Measurements from ENCODE around the gene MACROD2.

MACROD2 gene

DNA sequence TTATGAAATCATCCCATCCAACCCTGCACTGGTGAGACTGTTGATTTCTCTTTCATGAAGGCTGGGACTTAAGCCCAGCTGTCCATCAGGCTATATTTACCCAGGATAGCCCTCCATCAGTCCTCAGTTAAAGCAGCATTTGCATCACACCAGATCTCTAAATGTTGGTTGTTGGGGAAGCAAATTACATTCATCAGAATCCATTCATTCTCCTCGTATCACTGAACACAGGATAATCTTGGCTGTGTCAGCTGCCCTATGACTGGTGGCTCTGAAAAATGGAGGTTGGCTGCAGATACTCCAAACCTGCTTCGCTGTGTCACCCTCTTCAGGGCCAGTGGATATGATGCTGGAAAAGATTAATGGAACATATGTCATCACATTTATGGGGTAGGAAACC lies 1859.6 kb downstream of the MACROD2 start:
- DNase-seq (ENCODE audit: low spot score) (no peak), FAIRE-seq (no peak)

DNA sequence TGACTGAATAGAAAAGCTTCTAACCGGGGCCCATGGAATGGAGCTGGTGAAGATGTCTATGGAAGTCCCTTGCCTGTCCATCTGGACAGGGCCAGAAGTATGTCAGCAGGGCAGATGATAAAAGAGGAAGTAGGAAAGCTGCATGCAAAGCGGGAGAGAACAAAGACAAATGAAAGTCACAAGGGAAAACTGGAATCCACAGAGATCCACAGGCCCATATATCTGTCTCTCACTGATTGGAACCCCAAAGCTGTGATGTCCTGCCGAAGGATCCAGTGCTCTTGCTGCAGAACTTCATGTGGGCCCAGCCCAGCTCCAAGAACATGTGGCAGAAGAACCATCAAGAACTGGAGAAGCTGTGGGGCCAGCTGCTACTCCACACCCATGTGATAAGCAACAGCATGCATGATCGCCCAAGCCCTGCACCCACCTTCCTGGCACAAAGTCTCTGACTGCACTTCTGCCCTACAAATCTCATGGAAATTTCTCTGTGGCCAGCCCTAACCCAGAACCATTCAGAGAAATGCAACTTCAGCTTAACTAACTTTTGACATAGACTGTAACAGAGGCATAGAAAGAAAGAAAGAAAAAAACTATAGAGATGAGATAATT lies 1862.0 kb downstream of the MACROD2 start:
- FAIRE-seq (no peak), DNase-seq (ENCODE audit: low spot score) (no peak)

DNA sequence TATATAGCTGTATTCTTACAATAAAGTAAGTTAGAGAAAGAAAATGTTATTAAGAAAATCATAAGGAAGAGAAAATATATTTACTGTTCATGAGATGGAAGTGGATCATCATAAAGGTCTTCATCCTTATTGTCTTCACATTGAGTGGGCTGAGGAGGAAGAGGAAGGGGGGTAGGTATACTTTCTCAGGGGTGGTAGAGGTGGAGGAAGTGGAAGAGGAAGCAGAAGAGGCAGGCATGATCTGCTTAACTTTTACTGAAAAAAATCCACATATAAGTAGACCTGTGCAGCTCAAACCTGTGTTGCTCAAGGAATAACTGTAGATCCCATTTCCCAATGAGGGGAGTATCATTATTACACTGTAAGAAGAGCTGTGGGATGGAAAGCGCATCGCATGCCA lies 1863.7 kb downstream of the MACROD2 start:
- DNase-seq (ENCODE audit: low spot score) (no peak), FAIRE-seq (no peak)

DNA sequence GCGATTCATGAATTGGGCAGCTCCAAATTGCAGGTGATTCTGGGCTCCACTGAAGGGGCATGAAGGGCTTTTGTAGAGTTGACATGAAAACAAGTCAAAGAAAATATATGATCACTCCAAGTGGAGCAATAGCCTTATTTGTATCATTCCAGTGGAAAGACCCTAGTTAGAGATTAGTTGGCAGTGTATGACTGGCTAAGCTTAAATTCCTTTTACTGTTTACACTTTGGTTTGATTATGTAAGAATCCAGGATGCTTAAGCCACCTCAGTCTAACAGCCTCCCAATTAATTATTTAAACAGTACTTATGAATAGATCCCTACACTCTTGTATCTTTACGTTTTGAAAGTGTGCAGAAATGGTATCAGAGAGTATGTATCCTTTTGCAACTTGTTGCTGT lies 1865.5 kb downstream of the MACROD2 start:
- FAIRE-seq (no peak), DNase-seq (ENCODE audit: low spot score) (no peak)

DNA sequence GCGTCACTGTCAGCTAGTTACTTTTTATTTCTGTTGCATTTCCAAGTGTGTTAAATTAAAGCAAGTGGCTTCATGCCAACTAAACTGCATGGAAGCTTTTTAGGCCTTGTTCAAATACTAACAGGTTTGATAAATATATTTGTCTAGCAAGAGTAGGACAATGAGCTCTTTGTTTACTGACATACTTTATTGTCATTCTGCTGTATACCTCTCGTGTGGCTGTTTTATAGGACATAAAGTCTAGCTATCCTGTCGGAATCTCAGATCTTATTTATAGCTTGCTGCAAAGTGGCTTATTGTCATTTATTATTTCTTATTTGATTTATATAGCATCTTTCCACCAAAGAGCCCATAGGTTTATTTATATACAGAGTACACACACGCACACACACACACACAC lies 1866.9 kb downstream of the MACROD2 start:
- DNase-seq (ENCODE audit: low spot score) (no peak), FAIRE-seq (no peak)

DNA sequence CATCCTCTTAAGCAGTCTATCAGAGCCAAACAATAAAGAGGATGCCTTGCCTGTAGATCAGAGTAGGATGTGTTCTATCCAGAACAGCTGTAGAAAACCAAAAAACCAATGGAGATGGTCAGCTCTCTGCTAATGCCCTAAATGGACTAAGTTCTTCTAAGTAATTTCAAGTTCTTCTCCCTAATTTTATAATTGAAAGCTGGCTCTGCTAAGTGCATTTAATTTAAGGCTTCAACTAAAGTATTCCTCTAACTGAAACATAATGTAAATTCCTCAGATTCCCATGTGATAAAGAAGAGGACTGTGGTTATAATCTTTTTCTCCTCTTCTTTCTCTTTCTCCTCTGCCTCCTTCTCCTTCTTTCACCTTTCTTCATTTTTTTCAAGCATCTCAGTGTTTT lies 1868.4 kb downstream of the MACROD2 start:
- no peak for DNase-seq (ENCODE audit: low spot score)
- no peak for FAIRE-seq

DNA sequence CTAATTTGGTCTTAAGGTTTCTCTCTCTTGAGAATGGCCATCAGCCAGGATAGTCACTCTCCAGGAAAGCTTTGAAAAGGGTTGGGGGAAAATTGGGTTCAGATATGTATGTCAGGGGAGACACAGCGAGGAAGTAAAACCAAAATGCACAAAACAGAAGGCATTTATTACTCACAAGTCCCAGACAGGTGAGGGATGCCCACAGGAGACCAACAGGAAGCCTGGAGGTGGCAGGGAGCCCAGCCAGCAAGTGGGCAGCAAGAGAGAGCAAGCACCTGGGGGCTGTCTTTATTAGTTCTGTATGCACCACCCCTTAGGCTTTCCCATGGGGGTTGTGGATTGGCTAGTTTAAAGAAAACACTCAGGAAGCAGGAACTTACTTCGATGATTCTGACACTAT lies 1870.2 kb downstream of the MACROD2 start:
- FAIRE-seq (no peak), DNase-seq (ENCODE audit: low spot score) (no peak)

DNA sequence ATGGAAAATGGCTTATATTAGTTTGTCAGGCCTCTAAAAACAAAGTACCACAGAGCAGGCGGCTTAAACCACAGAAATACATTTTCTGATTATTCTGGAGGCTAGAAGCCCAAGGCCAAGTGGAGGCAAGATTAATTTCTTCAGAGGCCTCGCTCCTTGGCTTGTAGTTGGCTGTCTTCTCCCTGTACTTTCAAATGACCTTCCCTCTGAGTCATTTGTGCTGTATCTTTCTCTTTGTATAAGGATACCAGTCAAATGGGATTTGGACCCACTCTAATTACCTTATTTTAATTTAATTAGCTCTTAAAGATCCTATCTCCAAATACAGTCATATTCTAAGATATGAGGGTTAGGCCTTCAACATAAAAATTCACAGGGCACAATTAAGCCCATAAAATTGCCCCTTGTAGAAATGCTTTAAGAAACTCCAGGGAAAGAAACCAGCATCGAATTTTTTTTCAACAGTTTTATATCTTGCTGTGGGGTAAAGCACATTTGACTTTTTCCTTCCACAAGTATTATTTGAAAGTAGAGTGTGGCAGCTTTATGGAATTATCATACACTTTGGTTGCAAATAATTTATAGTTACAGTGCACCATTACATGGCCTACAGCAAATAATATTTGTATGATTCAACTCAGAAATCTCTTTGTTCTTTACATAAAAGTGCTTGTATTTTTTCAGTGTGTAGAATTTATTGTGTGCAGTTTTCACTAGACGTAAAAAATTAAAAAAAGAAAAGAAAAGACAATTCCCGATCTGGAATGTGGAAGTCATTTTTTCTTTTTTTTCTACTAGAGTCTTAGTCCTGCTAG lies 1871.8 kb downstream of the MACROD2 start:
- FAIRE-seq (no peak), DNase-seq (ENCODE audit: low spot score) (no peak)

DNA sequence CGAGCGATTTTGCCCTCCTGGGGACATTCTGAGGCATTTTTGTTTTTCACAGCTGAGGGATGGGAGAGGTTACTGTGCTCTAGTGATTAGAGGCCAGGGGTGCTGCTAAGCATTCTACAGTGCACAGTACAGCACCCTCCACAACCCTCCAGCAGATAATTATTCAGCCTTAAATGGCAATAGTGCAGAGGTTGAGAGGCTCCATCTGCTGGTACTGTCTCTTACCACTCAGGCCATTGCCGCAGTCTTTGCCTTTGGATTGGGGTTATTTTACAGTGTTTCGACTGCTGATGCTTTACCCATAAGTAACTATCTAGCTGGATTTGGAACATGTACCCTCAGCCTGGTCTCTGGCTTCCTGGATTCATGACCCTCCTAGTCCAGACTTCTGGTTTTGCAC lies 1872.6 kb downstream of the MACROD2 start:
- DNase-seq (ENCODE audit: low spot score) (no peak), FAIRE-seq (no peak)

DNA sequence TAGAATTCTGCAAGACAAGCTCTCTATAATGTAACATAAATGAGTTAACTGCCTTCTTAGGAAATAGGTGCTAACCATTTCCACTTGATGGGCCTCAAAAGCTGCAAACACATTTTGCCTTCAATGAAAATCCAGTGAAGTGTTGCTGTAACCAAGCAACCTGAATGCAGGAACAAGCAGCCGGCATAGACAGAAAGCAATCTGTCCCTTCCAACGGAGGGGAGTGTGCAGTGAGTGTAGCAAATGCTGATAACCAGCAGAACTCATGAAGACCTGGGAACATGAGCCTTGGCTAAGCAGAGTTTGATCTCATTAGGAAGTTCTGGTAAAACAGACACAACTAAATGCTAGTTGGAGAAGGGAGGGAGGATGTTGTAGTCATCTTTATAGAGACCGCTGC lies 1880.1 kb downstream of the MACROD2 start:
- FAIRE-seq, result no peak
- no peak for DNase-seq (ENCODE audit: low spot score)

DNA sequence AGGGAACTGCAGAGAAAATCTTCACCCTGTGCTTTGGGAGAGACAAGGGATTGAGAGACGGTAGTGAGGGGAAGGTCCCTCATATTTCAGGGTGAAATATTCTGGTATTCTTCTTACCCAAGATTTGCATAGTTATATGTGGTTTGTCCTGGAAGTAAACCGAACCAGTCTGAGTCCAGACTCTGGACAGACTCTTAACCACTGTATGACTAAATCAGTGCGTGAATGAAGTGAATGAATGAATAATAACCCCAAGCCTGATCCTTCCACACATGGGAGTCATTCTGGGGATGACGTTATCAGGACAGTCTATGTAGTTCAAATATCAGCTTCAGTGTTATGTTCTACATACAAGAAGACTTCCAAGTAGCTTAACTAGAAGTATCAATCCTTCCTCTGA lies 1887.2 kb downstream of the MACROD2 start:
- DNase-seq (ENCODE audit: low spot score) (no peak), FAIRE-seq (no peak)

DNA sequence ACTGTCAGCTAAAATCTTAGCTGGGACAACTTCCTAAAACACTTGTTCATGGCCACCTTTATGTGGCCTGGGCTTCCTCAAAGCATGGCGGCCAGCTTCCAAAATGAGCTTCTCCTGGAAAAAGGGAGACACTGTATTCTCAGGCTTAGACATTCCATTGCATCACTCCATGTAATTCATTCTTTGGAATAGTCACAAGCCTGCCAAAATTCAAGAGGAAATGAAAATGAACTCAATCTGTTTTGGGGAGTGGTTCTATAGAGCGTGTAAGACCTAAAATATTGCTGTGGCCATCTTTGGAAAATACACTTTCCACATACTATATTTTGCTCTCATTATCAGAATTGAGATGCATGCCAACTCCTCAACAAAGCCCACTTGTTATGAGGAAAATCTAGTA lies 1890.9 kb downstream of the MACROD2 start:
- no peak for DNase-seq (ENCODE audit: low spot score)
- FAIRE-seq, result no peak

DNA sequence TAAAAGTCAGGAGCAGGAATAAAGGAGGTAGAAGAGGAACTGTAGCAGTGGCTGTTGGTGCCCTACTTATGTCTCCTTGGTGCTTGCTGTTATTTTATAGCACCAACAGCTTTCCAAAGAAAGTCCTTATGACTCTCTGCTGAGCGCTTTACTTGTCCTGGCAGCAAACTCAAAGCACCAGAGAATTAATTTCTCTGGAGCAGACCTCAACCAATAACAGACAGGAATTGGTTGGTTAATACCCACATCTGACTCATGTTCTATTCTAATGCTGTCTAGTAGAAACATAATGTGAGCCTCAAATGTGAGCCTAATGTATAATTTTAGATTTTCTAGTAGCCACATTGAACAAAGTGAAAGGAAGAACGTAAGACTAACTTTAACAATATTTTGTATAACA lies 1892.1 kb downstream of the MACROD2 start:
- DNase-seq (ENCODE audit: low spot score) (no peak), FAIRE-seq (no peak)

DNA sequence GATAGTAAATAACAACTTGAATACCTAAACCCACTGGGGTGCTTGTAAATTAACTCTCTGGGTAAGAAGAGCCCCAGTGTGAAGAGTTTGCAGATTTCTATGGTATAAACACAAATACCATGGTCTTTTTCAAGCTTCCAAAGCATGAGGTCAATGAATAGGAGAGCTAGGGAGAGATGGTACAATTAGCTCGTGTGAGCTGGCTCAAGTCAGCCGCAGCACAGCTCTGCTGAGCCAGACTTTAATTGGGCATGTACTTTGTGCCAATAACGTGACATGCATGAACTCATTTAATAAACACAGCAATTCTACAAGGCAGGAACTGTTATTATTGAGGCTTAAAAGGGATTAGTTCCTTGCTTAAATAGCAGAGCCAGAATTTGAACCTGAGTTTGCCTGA lies 1893.7 kb downstream of the MACROD2 start:
- DNase-seq (ENCODE audit: low spot score), result no peak
- FAIRE-seq, result no peak

DNA sequence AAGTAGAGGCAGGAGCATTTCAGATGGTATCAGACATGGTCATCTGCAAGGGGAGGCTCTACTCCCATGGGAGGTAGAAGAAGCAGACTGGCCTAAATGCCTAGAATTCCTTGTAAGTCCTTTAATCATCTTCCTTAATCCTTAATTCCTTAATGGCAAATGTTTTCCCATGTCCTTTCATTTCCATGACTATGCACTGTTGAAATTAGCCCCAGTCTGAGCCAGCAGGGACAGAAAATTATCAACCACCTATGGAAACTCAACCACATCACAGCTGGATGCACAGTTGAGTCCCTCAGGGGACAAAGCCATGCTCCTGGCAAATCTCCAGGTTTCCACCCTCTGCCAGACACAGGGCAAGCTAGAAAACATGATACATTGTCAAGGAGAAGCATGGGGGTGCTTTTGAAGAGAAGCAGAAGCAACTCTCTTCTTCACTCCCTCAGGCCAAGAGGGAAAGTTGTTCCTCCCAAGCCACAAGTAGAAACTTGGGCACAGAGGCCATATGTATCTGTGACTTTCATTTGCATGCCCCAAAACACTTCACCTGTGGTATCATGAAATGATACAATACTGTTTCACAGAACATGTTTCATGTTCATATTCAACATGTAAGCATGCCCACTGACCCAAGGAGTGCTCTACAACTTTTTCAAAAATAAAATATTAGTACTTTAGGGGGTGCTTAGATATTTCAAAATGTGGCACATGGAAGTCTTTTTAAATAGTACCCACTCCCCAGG lies 1894.4 kb downstream of the MACROD2 start:
- DNase-seq (ENCODE audit: low spot score) (no peak), FAIRE-seq (no peak)

DNA sequence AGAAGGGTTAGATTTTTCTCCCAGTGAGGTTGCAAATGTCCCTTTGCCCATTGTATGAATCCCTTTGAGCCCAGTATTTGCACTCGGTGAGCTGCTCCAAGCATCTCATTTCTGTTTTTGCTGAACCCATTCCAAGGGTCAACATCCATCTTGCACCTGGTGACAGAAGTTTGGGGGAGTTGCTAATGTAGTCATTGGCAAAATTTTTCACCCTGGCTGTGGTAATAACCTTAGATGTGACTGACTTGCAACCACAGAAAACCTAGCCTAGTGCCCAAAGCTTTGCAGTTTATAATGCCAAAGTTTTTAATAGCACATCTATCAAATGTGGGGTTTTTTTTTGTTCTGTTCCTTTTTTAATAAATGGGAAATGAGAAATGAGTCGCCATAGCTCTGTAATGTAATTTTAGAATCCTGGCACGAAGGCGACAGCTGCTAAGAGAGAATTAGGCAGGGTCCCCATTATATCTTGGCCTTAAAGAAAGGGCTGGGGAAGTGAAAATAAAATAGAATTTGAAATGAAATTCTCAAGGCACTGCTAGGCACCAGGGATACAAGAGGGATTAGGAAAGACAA lies 1895.2 kb downstream of the MACROD2 start:
- no peak for FAIRE-seq
- DNase-seq (ENCODE audit: low spot score), result no peak

DNA sequence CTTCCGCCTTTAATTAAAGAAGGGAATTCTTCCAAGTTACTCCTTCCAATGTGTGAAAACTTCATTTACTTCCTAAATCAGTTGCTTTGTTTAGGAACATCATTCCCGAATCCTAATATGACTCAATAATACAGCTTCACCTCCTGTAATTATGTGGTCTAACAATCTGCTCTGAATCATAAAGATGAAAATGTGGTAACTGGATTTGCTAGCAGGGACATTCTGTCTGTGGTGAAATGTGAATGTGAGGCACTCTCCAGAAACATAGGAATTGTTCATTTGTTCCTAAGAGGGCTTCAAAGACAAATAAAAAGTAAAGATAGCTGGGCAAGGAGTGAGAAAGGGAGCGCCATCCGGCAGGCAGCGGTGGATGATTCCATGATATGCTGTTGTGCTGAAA lies 1899.8 kb downstream of the MACROD2 start:
- DNase-seq (ENCODE audit: low spot score), result no peak

DNA sequence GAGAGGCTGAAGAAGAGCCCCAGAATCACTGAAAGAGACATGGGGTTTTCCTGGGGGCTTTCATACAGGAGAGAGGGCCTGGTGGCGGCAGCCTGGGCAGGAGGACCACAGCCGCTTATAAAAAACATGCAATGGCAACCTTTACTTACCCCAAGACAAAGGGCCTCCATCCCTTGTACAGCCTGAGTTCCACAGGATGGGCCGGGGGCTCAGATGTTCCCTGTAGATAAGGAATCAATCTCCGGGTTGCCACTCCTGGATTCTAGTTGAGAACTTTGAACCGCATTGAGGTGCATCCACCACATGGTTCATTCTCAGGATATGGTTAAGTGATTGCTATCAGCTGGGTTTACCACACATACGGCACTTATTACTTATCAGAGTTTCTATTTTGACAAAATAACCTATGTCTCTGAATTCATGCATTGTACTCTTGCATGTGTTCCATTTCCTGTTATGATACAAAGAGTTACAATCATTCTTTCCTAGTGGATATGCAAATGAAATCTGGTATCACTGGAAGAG lies 1900.3 kb downstream of the MACROD2 start:
- FAIRE-seq (no peak), DNase-seq (ENCODE audit: low spot score) (no peak)

More for the DNA sequence above, 1899.8 kb downstream of the MACROD2 start:
- FAIRE-seq, result no peak

DNA sequence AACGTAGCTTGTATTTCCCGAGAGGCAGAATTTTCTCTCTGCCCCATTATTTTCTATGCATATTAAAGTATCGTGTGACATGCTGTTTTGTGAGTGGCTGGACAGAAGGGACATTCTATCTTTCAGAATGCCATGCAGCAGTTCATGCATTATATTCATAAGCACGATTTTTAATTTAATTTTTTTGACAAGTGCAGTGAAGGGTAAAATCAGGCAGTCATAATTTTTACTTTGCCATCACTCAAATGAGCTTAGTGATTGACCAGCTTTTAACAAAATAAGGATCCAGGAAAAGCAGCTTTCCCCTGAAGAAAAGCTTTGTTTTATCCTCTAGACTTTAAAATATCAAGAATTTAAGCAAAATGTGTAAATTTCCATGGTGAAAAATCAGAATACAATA lies 1904.7 kb downstream of the MACROD2 start:
- FAIRE-seq, result no peak
- DNase-seq (ENCODE audit: low spot score), result no peak

DNA sequence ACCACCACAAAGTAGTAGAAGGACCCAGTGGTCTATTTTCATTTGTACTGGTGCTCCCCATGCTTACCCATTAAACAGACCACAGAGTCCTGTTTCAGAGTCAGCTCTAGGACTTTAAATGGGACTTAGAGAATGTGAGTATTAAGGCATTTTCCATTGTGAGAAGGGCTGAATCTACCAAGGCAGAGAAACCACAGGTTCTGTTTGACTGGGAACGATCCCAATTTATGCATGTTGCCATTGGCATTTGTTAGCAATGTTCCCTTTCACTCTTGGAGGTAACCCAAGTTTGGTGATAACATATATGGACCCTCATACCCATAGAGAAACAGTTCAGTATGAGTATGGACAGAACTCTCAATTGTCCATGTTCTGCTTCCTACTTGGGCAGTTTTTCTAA lies 1905.1 kb downstream of the MACROD2 start:
- FAIRE-seq (no peak), DNase-seq (ENCODE audit: low spot score) (no peak)

DNA sequence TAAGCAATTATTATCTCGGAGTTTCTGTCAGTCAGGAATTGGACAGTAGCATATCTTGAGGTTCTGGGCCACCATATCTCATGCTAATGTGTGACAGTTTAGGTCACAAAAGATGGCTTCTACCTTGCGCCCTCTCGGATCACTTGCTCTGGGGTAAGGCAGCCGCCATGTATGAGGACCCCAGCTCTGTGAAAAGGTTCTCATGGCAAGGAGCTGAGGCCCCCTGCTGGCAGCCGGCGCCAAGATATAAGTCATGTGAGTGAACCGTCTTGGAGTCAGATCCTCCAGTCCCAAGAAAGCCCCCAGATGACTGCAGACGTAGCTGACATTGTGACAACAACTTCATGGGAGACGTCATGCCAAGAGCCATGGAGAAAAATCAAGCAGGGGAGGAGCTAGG lies 1907.2 kb downstream of the MACROD2 start:
- DNase-seq (ENCODE audit: low spot score) (no peak), FAIRE-seq (no peak)

DNA sequence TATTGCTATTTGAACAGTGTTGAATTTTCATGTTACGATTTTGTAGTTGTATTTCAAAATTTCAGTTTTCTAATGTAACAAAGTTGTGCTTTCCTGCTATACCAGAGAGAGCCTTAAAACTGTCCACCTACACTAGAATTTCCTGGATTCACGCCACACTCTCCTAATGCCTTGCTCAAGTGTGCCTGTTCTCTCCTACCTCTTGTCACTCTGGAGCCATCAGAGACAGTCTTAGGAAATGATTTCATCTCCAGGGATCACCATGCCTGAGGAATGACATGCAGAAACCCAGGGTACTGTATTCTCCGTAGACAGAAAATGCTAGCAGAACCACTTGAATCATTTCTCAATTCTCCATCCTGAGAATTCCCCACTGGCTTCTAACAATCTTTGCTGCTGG lies 1910.3 kb downstream of the MACROD2 start:
- FAIRE-seq, result no peak
- no peak for DNase-seq (ENCODE audit: low spot score)
